GM19043 (cell line): Measurements from ENCODE around the gene PPP1CB.

Experiments used
- ATAC-seq: cut with Tn5 transposase; IDR thresholded peaks from one replicate; pipeline ENCODE4 v1.9.1; 2021; ENCODE audit warnings: low read depth; ENCODE audit not compliant: unreplicated experiment

PPP1CB gene

DNA sequence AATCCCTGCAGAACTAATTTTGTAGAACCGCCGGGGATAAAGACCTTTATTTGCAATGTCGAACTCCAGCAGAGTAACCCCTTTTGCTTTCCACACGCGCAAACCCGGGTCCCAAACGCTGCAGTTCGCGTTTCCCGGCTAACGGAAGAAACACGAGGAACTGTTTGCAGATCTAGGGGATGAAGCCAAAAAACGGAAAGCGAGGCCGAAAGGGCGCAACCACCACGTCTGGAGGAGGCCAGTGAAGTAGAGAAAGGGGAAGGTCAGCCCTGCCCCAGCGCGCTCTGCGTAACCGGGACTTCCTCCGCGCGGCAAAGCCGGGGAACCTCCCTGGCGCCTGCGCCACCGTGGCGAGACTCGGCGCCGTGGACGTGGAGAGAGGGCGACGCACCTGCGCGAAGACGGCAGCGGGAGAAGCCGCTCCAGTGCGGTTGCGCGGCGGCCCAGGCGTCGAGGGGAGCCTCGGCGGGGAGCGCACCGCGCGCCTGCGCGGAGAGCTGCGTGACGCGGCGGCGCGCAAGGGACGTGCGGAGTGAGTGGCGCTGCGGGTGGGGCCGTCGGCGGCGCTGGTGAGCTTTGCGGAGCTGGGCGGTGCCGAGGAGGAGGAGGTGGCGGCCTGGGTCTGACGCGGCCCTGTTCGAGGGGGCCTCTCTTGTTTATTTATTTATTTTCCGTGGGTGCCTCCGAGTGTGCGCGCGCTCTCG lies at the start of gene PPP1CB:
Gene PPP1CB, plus strand, starts transcription at position 579 of the 704 bp plus-strand sequence. CDS start 295 bp downstream, outside the sequence.
- ATAC-seq: peak; percentile 87

DNA sequence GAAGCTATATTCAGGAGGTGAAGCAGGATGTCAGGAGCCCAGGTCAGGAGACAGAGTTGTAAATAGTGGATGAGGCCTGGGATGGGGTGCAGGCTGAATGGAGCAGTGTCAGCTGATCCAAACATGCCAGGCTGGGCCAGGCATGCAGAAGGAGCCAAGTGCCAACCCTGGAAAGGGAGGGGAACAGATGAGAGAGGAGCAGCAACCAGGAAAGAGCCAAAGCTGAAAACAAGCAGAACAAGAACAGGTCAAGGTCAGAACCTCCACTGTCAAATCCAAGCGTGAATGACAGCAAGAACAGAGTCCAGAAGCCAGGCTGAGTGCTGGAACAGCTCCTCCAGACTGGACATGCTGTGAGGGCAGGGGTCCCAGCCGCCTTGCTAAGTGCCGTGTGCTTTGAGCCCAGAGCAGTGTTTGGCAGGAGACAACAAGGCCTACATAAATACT lies 49.2 kb upstream of the PPP1CB start:
- ATAC-seq: no peak

DNA sequence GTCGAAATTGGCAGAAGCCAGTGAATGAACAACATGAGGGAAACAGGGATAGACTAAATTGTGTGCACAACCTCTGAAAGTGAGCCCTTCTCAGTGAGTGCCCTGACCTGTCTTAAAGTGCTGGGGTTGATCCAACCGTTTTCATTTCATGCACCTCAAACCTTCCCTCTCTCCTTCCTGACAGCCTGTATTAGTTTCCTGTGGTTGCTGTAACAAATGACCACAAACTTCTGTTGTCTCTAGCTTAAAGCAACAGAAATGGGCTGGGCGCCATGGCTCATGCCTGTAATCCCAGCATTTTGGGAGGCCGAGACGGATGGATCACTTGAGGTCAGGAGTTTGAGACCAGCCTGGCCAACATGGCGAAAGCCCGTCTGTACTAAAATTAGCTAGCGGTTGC lies 48.8 kb upstream of the PPP1CB start:
- ATAC-seq: no peak

DNA sequence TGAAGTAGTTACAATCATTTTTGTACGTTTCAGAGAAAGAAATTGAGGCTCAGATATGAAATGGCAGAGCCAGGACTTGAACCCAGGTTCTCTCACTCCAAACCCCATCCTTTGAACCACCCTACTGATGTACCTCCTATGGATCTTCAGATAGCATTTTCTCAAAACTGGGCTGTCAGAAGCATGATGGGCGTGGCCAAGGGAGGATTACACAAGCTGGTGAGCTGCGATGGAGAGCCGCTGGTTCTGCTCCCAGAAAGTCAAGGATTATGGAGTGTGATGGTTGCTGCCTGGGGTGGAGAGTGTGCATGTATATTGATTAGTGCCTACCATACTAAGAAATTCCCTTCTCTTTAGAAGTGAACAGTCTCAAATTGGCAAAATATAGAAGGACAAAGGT lies 47.0 kb upstream of the PPP1CB start:
- no peak for ATAC-seq

DNA sequence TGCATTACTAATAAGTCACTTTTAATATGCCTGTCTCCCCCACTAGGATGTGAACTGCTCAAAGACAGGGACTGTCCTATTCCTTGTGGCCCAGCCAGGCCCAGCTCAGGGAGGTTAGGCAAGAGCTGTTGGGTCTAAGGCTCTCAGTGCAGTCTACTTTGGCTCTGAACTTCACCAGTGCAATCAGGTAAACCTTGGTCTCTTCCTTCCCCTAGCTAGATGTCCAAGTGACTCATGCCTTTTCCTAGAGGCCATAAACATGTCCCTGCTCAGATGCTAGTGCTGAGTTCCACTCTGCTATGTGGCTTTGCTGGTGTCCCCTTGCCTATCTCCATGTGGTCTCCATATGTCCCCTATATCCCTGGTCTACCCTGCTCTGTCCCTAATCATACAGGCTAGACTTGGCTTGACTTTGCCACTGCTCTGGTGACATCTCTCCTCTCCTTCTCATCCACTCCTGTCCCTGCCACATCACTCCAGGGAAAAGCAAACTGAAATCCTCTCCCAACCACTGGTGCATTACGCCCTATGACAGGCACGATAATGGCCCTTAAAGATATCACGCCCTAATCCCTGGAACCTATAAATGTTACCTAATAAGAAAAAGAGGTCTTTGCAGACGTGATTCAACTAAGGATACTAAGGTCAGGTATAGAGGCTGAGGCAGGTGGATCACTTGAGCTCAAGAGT lies 45.7 kb upstream of the PPP1CB start:
- no peak for ATAC-seq

DNA sequence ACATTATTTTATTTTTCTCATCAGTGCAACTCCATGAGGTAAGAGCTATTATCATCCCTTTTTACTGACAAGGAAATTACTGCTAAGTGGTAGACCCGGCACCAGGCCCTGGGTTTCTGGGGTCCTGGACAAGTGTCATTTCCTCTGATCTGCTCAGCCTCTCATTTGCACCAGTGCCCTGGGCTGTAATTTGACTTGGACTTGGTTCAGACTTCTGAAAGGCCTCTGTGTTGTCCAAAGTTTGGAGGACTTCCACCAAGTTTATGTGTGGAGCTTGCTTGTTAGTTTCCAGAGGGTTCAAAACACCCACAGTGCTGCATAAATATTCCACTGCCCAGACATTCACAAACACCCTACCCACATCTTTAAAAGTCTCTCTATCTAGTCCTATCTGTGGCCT lies 44.0 kb upstream of the PPP1CB start:
- no peak for ATAC-seq

DNA sequence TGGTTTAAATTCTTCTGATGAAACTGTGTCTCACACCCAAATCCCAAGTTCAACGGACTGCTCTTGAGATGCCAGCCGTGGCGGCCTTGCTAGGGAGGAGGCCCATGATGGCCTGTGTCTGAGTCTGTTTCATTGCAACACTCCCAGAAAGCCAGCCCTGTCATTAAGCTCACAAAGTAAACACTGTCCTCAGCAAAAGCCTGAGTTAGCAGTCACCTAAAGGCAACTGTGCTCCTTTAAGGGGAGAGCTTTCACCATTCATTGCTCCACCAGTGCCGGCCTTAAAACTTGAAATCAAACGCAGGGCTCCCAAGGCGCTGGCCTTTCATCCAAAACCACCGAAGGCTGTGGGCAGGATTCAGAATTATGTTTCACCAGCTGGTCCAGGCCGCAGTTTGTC lies 42.5 kb upstream of the PPP1CB start:
- no peak for ATAC-seq

DNA sequence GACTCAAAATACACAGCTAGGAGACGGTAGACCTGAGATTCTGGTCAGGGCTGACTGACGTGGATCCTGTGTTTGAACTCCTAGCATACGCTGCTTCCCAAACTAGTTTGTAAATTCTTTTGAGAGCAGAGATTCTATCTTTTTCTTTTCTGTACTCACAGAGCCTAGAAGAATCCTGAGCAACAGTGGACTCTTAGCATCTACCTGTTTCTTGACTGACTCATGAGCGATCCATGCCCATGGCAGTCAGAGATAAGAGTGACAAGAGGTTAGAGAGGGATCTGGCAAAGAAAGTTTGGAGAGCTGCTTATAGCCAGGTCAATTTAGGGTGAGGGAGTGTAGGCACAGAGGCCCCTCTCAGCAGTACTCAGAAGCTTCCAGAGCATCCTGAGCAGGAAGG lies 41.1 kb upstream of the PPP1CB start:
- ATAC-seq: no peak

DNA sequence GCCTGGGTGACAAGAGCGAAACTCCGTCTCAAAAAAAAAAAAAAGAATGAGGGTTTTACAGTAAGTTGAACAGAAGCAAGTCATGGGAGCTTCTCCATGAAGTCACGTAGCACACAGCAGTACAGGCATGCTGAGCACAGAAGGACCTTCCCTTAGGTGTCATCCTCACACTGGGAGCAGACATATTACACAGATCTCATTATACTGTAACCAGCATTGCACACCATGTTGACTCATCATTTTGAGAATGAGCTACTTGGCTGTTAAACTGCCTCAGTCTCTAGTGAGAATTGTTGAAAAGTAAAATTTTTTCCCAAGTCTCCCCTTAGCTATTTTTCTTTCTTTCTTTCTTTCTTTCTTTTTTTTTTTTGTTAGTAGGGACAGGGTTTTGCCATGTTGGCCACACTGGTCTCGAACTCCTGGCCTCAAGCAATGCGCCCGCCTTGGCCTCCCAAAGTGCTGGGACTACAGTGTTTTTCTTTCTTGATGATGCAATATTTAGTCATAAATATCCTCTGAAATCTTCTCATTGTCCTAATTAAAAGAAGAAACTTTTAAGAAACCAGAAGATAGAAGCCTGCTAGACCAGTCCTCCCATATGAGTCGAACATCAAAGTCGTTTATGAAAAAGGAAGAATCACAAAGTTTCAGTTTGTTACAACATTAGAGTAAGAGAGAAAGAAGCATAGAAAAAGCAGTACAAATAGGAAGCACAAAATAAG lies 37.9 kb upstream of the PPP1CB start:
- no peak for ATAC-seq

DNA sequence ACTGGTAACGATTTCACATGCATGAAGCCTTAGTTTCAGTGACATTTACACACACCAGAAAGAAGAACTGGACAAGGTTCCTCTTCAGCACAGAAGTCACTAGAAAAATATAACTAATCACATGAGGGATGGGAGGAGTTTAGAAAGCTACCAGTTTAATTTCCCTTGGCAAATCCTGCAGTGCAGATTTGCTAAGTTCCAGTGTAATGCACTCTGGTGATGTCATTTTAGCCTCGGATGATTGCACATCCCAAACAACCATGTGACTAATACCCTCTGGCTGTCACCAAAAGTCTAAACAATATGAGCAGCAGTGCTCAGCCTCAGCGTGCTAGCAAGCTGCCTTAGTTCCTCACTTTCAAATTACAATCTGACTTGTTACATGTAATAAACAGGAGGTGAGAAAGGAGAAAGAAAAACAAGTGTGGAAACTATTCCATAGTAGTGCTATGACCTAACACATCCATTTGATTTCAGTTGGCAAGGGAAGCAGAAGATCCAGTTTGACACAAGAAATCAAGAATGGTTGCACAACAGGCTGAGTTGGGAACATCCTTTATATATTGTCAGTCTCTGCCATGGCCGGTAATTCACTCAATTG lies 35.3 kb upstream of the PPP1CB start:
- ATAC-seq: no peak

DNA sequence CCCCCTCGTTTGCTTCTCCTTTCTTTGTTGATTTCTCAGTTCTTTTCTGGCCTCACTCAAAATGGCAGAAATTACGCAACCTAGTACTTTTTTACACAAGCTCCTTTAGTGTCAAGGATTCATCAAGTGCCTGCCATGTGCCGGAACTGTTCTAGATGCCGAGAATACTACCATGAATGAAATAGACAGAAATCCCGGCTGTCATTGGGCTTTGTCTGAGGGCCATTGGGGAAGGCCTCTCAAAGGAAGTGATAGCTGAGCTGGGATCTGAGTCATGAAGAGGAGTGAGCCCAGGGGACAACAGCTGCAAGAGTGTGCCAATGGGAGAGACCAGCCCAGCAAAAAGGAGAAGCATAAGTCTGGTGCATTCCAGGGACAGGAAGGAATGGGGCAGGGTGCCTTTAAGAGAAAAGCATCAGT lies 34.3 kb upstream of the PPP1CB start:
- ATAC-seq: no peak

DNA sequence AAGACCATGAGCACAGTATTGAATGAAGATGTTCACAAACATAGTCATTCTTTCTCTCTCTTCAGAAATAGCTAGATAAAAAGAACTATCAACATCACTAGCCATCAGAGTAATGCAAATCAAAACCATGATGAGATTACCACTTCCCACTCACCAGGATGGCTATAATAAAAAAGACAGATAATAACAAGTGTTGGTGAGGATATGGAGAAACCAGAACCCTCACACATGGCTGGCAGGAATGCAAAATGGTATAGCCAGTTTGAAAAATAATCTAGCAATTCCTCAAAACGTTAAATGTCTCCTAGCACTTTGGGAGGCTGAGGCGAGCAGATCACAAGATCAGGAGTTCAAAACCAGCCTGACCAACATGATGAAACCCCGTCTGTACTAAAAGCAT lies 31.3 kb upstream of the PPP1CB start:
- no peak for ATAC-seq

DNA sequence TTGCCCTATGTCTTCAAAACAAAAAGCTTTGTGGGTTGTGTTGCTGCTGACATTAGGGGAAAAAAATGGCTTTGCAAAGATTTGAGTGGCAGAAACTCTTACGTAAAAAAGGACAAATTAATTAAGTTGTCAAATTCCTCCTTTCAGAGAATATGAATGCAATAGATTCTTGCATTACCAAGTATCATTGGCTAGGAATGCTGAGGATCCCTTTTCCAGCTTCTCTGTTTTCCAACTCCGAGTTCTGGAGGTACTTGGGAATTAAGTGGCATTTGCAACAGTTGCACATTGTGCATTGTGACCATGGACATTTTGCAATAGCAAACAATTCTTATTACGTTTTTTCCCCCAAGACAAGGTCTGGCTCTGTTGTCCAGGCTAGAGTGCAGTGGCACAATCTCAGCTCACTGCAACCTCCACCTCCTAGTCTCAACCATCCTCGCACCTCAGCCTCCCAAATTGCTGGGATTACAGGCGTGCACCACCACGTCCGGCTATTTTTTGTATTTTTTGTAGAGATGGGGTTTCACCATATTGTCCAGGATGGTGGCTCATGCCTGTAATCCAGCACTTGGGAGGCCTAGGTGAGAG lies 29.9 kb upstream of the PPP1CB start:
- no peak for ATAC-seq

DNA sequence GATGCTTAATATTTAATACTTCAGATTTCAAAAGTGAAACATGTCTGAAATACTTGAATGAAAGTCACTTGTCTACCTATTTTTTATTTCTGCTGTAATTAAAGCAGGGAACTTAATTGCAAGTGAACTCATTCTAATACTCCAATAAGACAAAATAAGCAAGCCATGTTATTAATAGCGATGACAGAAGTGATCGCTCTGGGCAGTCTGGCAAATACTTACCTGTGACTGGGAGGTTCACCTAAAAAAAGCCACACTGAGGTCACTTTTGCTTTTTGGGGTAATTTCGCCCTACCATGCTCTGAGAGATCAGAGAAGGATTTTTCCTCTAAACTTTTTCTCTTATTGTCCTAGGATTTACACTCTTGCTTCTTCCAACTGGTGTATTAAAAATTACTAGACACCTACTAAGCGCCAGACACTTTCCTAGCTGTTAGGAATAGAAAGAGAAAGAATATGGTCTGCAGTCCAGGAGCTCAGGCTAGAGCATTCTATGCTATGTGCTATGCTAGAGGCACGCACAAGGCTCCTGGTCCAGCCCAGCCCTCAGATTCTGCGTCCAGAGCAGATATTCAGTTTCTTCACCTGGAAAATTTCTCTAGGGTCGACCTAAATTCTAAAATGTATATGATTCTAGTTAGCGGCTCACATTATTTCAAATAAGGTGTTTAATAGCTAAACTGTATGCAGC lies 26.5 kb upstream of the PPP1CB start:
- ATAC-seq: no peak

DNA sequence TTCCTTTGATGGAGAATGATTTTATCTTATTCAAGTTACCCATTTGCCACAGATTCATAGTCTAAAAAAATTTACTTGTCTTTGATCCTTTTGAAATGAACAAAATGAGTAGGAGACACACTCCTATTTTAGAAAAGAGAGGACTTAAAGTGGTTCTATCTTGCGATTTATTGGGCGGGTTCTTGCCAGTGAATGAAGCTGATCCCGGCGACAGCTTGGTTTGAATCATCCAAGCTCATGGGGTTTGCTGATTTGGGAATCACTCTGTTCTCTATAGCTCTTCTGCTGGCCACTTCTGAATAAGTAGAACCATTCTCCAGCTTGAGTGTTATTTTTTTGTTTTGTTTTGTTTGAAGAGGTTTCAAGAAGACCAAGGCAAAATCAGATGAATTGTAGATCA lies 25.5 kb upstream of the PPP1CB start:
- no peak for ATAC-seq

DNA sequence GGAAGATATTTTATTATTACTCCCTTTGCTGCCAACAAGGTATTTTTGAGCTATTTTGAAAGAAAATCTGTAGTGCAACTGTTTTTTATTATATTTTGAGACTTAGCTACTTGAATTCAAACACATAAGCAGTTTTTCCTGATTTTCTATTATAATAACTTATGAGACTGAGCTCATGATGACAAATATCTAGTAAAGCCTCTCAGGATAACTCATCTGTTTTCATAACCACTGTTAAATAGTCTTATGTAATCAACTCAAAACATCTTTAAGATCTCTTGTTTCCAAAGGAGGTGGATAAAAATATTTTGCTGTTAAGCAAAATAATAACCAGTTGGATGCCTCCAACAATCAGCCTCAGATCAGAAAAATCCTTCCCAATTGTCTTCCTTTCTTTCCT lies 21.9 kb upstream of the PPP1CB start:
- ATAC-seq: no peak

DNA sequence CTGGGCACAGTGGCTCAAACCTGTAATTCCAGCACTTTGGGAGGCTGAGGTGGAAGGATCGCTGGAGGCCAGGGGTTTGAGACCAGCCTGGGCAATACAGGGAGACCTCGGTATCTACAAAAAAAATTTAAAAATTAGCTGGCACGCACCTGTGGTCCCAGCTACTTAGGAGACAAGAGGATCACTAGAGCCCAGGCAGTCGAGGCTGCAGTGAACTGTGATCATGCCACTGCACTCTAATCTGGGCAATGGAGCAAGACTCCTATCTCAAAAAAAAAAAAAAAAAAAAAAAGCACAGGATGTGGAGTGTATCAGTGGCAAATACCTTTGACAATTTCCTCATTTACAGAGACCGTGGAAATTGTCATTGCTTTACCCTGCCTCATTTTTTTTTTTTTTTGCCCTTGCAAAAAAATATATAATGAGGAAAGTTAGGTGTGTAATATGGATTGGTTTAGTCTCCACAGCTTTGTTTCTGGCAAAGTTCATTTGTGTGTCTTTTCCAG lies 20.9 kb upstream of the PPP1CB start:
- ATAC-seq: no peak

DNA sequence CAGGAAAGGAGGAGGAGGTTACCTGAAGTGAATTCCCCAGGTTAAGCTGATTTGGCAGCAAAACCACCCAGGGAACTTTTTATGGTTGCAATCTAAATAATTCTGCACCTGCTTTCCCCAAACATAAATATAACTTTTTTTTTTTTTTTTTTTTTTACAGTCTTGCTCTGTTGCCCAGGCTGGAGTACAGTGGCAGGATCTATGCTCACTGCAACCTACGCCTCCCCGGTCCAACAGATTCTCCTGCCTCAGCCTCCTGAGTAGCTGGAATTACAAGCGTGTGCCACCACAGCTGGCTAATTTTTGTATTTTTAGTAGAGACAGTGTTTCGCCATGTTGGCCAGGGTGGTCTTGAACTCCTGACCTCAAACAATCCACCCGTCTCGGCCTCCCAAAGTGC lies 16.1 kb upstream of the PPP1CB start:
- ATAC-seq: no peak

DNA sequence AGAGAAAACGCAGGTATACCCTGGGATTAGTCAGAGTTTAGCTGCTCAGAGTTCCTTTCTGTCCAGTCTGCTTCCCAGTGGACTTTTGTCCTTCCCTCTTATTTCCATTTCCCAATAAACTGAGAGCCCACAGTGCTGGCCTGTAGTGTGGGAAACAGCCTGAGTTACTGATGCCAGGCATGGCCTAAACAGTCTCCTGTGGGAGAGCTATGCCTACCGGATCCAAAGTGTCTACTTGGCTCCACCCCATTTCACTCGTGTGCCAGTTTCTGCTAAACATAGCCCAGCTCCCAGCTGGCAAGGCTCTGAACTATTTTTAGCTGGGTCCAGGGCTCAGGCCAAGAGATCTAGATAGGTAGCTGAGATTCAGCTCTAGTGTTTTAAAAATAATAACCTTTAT lies 15.6 kb upstream of the PPP1CB start:
- no peak for ATAC-seq

DNA sequence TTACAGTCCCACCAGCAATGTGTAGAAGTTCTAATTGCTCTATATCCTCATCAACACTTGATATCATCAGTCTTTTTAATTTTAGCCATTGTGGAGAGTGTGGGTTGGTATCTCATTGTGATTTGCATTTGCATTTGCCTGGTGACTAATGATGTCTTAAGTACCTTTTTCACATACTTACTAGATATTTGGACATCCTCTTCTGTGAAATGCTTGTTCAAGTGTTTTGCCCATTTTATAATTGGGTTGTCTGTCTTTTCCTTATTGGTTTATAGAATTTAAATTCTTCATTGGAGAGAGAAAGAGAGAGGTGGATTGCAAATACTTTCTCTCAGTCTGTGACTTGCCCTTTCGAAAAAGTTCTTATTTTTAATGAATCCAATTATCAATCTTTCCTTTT lies 14.0 kb upstream of the PPP1CB start:
- no peak for ATAC-seq
